HepG2 (cell line): Measurements from ENCODE around the gene PRRT1. TPM values are rescaled to one million over a fixed set of nuclear protein-coding genes. Genes with fewer than 3 reads are reported as not detected.

Experiments used
- RBM39 ChIP-seq: fragments of 200-400 bp; formaldehyde crosslinking; IDR thresholded peaks from one replicate; pipeline ENCODE4 v1.6.1; 2018; ENCODE audit warnings: antibody characterized with exemption, mild to moderate bottlenecking, low read depth, low read length; ENCODE audit not compliant: poor library complexity, severe bottlenecking
- ZNF570 ChIP-seq: sonication (generic); formaldehyde crosslinking; IDR thresholded peaks from 2 replicates; pipeline ENCODE4 v1.4.0; 2020; ENCODE audit warnings: mild to moderate bottlenecking, missing genetic modification reagents, borderline replicate concordance
- ZNF572 ChIP-seq: sonication (generic); formaldehyde crosslinking; IDR thresholded peaks from 2 replicates; pipeline ENCODE4 v1.5.1; 2020; ENCODE audit warnings: mild to moderate bottlenecking, missing genetic modification reagents
- polyA plus RNA-seq, 8 experiments: library from polyadenylated mRNA; depleted of rRNA in 3 of 8; stranded (reverse) in 7 of 8; unstranded in 1 of 8; fragments of >200 nt; fragmentation: Illumina TruSeq in 4 of 8; extraction: Trizol in 4 of 8; gene quantifications; 2 replicates each; pipeline versions ENCODE4 v1.2.1 to v1.2.3, GENCODE V29; 2011 to 2016; ENCODE audit warnings: low read depth in 4 of 8, missing spikeins in 1 of 8, mixed read lengths in 1 of 8; ENCODE audit not compliant: insufficient read depth in 1 of 8
- total RNA-seq, 5 experiments: library from RNA; depleted of rRNA; stranded (reverse); fragments of >200 nt; fragmentation: Illumina TruSeq; extraction: Trizol; gene quantifications; 2 replicates each; pipeline ENCODE4 v1.2.3, GENCODE V29; 2016; ENCODE audit warnings: low read depth in 1 of 5
- TF ChIP-seq, protein P1 (sequence below): sonication (generic); formaldehyde crosslinking; IDR thresholded peaks from 2 replicates; pipeline ENCODE4 v1.5.1; 2020; ENCODE audit warnings: mild to moderate bottlenecking, missing genetic modification reagents, moderate library complexity
- TF ChIP-seq, protein P2 (sequence below): sonication (generic); formaldehyde crosslinking; IDR thresholded peaks from one replicate; pipeline ENCODE4 v1.5.1; 2020; ENCODE audit warnings: mild to moderate bottlenecking, missing genetic modification reagents; ENCODE audit errors: not compliant biosample characterization
- TF ChIP-seq, protein P3 (sequence below), 2 experiments: fragments of 450-650 bp in 1 of 2; sonication (generic) in 1 of 2; formaldehyde crosslinking; IDR thresholded peaks; 2 replicates each; pipeline versions ENCODE4 v1.5.0 to v1.8.0; 2020 to 2022; ENCODE audit warnings: mild to moderate bottlenecking in 1 of 2, missing genetic modification reagents in 1 of 2
- TF ChIP-seq, protein P4 (sequence below): sonication (generic); formaldehyde crosslinking; IDR thresholded peaks from 2 replicates; pipeline ENCODE4 v1.8.1; 2022; ENCODE audit warnings: low read depth, mild to moderate bottlenecking, missing genetic modification reagents
- TF ChIP-seq, protein P5 (sequence below): sonication (generic); formaldehyde crosslinking; IDR thresholded peaks from 2 replicates; pipeline ENCODE4 v1.9.0; 2021; ENCODE audit warnings: missing genetic modification reagents, borderline replicate concordance

PRRT1 gene
- total and polyA plus RNA-seq, 2 of the 13 experiments (the other 11 are each of a cell fraction or from before 2014, with no cell fraction given), result 0.64 to 1.4 TPM

DNA sequence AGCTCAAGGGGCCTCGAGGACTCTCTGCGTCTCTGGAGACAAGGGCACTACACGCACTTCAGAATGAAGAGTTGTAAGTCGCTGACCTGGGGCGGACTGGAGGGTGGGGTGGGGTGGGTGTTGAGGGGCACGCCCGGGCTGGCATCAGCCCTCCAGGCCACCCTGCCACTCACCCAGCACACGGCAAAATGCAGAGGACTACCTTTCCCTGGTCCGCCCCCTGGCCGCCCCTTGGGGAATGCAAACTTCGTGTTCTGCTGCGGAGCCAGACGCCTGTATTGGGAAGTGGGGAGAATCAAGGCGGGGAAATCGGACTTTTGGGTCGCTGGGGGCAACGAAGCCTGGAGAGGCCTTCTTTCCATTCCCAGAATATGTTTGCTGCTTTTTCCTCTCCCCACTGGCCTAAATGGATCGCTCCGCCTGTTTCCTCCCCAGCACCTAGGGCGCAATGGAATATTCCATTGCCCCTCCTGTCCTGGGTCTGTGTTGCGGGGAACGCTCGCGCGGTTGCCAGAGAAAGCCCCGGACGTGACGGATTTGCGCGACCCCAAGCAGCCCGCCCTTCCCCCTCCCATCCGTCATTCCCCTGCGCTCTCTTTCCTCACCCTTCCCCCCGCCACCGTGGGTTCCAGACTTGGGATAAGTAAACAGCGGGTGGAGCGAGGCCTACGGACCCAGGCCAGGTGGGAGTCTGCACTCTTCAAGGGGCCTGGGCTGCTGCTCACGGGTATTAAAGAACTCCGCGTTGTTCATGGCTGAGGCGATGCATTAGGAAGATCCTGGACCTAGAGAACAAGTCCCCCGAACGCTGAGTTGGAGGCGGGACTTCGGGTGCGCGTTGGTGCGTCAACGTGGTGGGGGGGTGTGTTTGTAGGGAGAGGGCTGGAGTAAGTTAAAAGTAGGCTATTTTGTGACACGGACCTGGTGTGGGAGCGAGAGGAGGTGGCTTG is 2.1 kb upstream of the PRRT1 start, which contains the start of gene PPT2 (continued):
- TF ChIP-seq, protein P1, sequence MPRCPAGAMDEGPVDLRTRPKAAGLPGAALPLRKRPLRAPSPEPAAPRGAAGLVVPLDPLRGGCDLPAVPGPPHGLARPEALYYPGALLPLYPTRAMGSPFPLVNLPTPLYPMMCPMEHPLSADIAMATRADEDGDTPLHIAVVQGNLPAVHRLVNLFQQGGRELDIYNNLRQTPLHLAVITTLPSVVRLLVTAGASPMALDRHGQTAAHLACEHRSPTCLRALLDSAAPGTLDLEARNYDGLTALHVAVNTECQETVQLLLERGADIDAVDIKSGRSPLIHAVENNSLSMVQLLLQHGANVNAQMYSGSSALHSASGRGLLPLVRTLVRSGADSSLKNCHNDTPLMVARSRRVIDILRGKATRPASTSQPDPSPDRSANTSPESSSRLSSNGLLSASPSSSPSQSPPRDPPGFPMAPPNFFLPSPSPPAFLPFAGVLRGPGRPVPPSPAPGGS (CRISPR knock-in tag), result peak; percentile 52
- TF ChIP-seq, protein P2, sequence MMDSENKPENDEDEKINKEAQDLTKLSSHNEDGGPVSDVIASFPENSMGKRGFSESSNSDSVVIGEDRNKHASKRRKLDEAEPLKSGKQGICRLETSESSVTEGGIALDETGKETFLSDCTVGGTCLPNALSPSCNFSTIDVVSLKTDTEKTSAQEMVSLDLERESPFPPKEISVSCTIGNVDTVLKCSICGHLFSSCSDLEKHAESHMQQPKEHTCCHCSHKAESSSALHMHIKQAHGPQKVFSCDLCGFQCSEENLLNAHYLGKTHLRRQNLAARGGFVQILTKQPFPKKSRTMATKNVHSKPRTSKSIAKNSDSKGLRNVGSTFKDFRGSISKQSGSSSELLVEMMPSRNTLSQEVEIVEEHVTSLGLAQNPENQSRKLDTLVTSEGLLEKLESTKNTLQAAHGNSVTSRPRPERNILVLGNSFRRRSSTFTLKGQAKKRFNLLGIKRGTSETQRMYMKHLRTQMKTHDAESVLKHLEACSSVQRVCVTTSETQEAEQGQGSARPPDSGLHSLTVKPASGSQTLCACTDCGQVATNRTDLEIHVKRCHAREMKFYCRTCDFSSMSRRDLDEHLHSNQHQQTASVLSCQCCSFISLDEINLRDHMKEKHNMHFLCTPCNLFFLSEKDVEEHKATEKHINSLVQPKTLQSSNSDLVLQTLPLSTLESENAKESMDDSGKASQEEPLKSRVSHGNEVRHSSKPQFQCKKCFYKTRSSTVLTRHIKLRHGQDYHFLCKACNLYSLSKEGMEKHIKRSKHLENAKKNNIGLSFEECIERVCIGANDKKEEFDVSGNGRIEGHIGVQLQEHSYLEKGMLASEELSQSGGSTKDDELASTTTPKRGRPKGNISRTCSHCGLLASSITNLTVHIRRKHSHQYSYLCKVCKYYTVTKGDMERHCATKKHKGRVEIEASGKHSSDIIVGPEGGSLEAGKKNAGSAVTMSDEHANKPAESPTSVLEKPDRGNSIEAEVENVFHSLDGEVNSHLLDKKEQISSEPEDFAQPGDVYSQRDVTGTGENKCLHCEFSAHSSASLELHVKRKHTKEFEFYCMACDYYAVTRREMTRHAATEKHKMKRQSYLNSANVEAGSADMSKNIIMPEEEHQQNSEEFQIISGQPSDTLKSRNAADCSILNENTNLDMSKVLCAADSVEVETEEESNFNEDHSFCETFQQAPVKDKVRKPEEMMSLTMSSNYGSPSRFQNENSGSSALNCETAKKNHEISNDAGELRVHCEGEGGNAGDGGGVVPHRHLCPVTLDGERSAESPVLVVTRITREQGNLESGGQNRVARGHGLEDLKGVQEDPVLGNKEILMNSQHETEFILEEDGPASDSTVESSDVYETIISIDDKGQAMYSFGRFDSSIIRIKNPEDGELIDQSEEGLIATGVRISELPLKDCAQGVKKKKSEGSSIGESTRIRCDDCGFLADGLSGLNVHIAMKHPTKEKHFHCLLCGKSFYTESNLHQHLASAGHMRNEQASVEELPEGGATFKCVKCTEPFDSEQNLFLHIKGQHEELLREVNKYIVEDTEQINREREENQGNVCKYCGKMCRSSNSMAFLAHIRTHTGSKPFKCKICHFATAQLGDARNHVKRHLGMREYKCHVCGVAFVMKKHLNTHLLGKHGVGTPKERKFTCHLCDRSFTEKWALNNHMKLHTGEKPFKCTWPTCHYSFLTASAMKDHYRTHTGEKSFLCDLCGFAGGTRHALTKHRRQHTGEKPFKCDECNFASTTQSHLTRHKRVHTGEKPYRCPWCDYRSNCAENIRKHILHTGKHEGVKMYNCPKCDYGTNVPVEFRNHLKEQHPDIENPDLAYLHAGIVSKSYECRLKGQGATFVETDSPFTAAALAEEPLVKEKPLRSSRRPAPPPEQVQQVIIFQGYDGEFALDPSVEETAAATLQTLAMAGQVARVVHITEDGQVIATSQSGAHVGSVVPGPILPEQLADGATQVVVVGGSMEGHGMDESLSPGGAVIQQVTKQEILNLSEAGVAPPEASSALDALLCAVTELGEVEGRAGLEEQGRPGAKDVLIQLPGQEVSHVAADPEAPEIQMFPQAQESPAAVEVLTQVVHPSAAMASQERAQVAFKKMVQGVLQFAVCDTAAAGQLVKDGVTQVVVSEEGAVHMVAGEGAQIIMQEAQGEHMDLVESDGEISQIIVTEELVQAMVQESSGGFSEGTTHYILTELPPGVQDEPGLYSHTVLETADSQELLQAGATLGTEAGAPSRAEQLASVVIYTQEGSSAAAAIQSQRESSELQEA, result peak; percentile 73
- TF ChIP-seq, protein P3, sequence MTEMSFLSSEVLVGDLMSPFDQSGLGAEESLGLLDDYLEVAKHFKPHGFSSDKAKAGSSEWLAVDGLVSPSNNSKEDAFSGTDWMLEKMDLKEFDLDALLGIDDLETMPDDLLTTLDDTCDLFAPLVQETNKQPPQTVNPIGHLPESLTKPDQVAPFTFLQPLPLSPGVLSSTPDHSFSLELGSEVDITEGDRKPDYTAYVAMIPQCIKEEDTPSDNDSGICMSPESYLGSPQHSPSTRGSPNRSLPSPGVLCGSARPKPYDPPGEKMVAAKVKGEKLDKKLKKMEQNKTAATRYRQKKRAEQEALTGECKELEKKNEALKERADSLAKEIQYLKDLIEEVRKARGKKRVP (CRISPR knock-in tag; IDR thresholded peaks at IDR 0.05), result peak in 1 of 2 experiments; percentile 12; a peak in 1 of 4 replicates
- TF ChIP-seq RBM39 (peak; percentile 72), ZNF572 (CRISPR knock-in tag) (peak; percentile 76), ZNF570 (CRISPR knock-in tag) (no peak; the same call in 1 of the 2 replicates)
- TF ChIP-seq, protein P4, sequence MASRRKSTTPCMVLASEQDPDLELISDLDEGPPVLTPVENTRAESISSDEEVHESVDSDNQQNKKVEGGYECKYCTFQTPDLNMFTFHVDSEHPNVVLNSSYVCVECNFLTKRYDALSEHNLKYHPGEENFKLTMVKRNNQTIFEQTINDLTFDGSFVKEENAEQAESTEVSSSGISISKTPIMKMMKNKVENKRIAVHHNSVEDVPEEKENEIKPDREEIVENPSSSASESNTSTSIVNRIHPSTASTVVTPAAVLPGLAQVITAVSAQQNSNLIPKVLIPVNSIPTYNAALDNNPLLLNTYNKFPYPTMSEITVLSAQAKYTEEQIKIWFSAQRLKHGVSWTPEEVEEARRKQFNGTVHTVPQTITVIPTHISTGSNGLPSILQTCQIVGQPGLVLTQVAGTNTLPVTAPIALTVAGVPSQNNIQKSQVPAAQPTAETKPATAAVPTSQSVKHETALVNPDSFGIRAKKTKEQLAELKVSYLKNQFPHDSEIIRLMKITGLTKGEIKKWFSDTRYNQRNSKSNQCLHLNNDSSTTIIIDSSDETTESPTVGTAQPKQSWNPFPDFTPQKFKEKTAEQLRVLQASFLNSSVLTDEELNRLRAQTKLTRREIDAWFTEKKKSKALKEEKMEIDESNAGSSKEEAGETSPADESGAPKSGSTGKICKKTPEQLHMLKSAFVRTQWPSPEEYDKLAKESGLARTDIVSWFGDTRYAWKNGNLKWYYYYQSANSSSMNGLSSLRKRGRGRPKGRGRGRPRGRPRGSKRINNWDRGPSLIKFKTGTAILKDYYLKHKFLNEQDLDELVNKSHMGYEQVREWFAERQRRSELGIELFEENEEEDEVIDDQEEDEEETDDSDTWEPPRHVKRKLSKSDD (CRISPR knock-in tag), result peak; percentile 67; the same call in 1 of the 2 replicates
- TF ChIP-seq, protein P5, sequence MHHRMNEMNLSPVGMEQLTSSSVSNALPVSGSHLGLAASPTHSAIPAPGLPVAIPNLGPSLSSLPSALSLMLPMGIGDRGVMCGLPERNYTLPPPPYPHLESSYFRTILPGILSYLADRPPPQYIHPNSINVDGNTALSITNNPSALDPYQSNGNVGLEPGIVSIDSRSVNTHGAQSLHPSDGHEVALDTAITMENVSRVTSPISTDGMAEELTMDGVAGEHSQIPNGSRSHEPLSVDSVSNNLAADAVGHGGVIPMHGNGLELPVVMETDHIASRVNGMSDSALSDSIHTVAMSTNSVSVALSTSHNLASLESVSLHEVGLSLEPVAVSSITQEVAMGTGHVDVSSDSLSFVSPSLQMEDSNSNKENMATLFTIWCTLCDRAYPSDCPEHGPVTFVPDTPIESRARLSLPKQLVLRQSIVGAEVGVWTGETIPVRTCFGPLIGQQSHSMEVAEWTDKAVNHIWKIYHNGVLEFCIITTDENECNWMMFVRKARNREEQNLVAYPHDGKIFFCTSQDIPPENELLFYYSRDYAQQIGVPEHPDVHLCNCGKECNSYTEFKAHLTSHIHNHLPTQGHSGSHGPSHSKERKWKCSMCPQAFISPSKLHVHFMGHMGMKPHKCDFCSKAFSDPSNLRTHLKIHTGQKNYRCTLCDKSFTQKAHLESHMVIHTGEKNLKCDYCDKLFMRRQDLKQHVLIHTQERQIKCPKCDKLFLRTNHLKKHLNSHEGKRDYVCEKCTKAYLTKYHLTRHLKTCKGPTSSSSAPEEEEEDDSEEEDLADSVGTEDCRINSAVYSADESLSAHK, result no peak
